ENCODE measurements around the gene TM9SF1. TPM values are rescaled to one million over a fixed set of nuclear protein-coding genes. Genes with fewer than 3 reads are reported as not detected.
A peak's percentile ranks its signal among the peaks of the same experiment; 100 is the strongest.

TM9SF1 gene
- total RNA-seq, 2 experiments from 2014 or later = 12.9 to 13.0 TPM

GRCh38 chr14:24232645-24233537 is 37.6 kb upstream of the TM9SF1 start, which contains the start of gene GMPR2:
Gene GMPR2 (plus strand): TSS chr14:24232929. CDS start chr14:24233254, 325 bp downstream.
- ChIA-PET CTCF (interaction anchor here (1.0 to 3.1 kb wide), 5 partner anchors 9 to 75 kb away, joined by 3 to 13 read pairs (median 6); partner anchors contain the start of genes IRF9, MDP1 and TINF2), POLR2A (interaction anchor here (0.7 to 2.6 kb wide), 9 partner anchors 10 to 205 kb away, joined by 3 to 40 read pairs (median 5); partner anchors contain the start of genes CHMP4A, DCAF11, IRF9 and MDP1)
- intact Hi-C loops (cut with DNase I, micrococcal nuclease) = loop anchor here (1.0 to 5.0 kb wide), 10 partner anchors 9 to 209 kb away; partner anchors contain the start of genes PSME2 (in 2 of the 2), RABGGTA (in 2 of the 2), RNF31 (in 2 of the 2) and TINF2 (in 2 of the 2)
- H3K4me1 ChIP-seq (ENCODE audit: insufficient read depth, low read length) = peaks cover 29% of the 10 kb centered on the region
- TF ChIP-seq CTCF (IDR thresholded peaks at IDR 0.05) = no peak
- H3K27ac ChIP-seq (ENCODE audit: low read depth in 1 of 2, low read length in 2 of 2) = peak within 1 kb of the TSS; percentile 81 to 95
- H3K36me3 ChIP-seq (ENCODE audit: insufficient read depth, low read length) = peaks cover 49% of the 10 kb centered on the region
- H3K27me3 ChIP-seq (ENCODE audit: control insufficient read depth in 1 of 2, insufficient read depth in 2 of 2, low read length in 2 of 2) = no peaks in the 10 kb centered on the region
- Mint-ChIP-seq H3K4me1 (ENCODE audit: low read depth) (peaks cover 69% of the 10 kb centered on the region), H3K27me3 (no peaks in the 10 kb centered on the region), H3K9me3 (no peaks in the 10 kb centered on the region), H3K27ac (peak within 1 kb of the TSS; percentile 93), H3K4me3 (peak within 1 kb of the TSS; percentile 96), H3K36me3 (ENCODE audit: low read depth) (peaks cover 74% of the 10 kb centered on the region)
- ATAC-seq (ENCODE audit: poor library complexity) = peak; percentile 12
- peak in 3 of 14 experiments; percentile 33 to 45 (median 44) for DNase-seq
- no peaks in the 10 kb centered on the region for H3K9me3 ChIP-seq (ENCODE audit: control insufficient read depth in 1 of 2, insufficient read depth in 1 of 2, low read length in 2 of 2)
- H3K4me3 ChIP-seq (ENCODE audit: low read length) = peak within 1 kb of the TSS; percentile 98

GRCh38 chr14:24232121-24232644 is 36.9 kb upstream of the TM9SF1 start, which contains the start of gene NEDD8:
Gene NEDD8 (minus strand): TSS chr14:24232367. CDS start chr14:24232267, 100 bp downstream.
- Histone ChIP-seq H3K4me1 (ENCODE audit: insufficient read depth, low read length) (peaks cover 29% of the 10 kb centered on the region), H3K27me3 (ENCODE audit: control insufficient read depth in 1 of 2, insufficient read depth in 2 of 2, low read length in 2 of 2) (no peaks in the 10 kb centered on the region), H3K36me3 (ENCODE audit: insufficient read depth, low read length) (peaks cover 47% of the 10 kb centered on the region), H3K9me3 (ENCODE audit: control insufficient read depth in 1 of 2, insufficient read depth in 1 of 2, low read length in 2 of 2) (no peaks in the 10 kb centered on the region), H3K27ac (ENCODE audit: low read depth in 1 of 2, low read length in 2 of 2) (peak within 1 kb of the TSS; percentile 81 to 95), H3K4me3 (ENCODE audit: low read length) (peak within 1 kb of the TSS; percentile 98)
- POLR2A ChIA-PET = interaction anchor here (1.0 to 2.6 kb wide), 6 partner anchors 10 to 43 kb away, joined by 4 to 40 read pairs (median 8); partner anchors contain the start of genes CHMP4A, MDP1, RABGGTA and TINF2
- H3K27me3 Mint-ChIP-seq = no peaks in the 10 kb centered on the region
- H3K4me3 Mint-ChIP-seq = peak within 1 kb of the TSS; percentile 96
- DNase-seq (peak; percentile 73 to 94 (median 84)), ATAC-seq (ENCODE audit: poor library complexity) (peak; percentile 87)
- H3K27ac Mint-ChIP-seq = peak within 1 kb of the TSS; percentile 93
- intact Hi-C loops (cut with DNase I, micrococcal nuclease) = loop anchor here (1.0 to 5.0 kb wide), 10 partner anchors 10 to 210 kb away; partner anchors contain the start of genes PSME2 (in 2 of the 2), RABGGTA (in 2 of the 2), RNF31 (in 2 of the 2) and TINF2 (in 2 of the 2)
- no peaks in the 10 kb centered on the region for H3K9me3 Mint-ChIP-seq
- H3K36me3 Mint-ChIP-seq (ENCODE audit: low read depth) = peaks cover 73% of the 10 kb centered on the region
- TF ChIP-seq CTCF (IDR thresholded peaks at IDR 0.05) = no peak
- H3K4me1 Mint-ChIP-seq (ENCODE audit: low read depth) = peaks cover 66% of the 10 kb centered on the region
- CTCF ChIA-PET = interaction anchor here (1.5 to 1.8 kb wide), 2 partner anchors 10 to 16 kb away, joined by 6 to 9 read pairs; partner anchors contain the start of genes MDP1 and TINF2
